HG03439 (cell line): Measurements from ENCODE around the gene NACC2.

Experiments
- ATAC-seq: cut with Tn5 transposase; IDR thresholded peaks from one replicate; pipeline ENCODE4 v1.9.1; 2021; ENCODE audit warnings: mild to moderate bottlenecking, moderate library complexity; ENCODE audit not compliant: unreplicated experiment

NACC2 gene, protein sequence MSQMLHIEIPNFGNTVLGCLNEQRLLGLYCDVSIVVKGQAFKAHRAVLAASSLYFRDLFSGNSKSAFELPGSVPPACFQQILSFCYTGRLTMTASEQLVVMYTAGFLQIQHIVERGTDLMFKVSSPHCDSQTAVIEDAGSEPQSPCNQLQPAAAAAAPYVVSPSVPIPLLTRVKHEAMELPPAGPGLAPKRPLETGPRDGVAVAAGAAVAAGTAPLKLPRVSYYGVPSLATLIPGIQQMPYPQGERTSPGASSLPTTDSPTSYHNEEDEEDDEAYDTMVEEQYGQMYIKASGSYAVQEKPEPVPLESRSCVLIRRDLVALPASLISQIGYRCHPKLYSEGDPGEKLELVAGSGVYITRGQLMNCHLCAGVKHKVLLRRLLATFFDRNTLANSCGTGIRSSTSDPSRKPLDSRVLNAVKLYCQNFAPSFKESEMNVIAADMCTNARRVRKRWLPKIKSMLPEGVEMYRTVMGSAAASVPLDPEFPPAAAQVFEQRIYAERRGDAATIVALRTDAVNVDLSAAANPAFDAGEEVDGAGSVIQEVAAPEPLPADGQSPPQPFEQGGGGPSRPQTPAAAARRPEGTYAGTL

DNA sequence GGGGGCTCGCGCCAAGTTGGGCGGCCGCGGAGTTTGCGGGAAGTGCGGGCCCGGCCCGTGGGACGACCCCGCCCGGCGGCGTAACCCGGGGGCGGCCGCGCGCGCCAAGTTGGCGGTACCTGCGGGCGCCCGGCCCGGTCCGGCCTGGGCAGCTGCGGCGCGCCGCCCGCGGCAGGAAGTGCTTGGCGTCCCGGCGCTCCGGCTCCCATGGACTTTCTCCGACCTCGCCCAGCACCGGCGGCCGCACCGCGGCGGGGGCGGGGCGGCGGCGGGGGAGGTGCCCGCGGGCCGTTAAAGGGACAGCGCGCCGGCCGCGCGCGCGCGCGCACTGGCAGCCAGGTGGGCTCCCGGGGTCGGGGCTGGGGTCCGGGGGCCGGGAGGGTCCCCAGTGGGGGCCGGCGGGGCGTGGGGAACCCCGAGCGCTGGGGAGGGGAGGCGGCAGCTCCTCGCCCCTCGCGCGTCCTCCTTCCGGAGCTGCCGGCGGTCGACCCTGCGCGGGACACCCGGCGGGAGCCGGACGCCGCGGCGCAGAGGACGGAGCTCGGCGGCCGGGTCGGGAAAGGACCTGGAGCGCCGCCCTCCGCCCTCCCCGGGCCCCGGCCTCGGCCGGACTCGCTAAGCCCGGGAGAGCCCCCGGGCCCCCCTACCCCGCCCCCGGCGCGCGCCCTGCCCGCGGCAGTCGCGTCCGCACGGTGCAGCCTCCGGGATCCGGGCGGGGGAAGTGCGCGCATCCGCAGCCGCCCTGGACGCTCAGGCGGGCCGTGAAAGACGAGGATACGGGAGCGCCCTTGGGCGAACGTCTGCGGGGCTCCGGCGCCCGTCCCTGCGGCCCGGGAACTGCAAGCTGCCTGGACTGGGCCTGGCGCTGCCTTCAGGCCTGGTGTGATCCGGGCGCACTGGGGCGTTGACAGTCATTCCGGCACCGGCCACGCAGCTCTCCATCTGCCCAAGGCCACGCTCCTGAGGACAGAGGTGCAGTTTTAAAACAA is at the start of gene NACC2:
Gene NACC2, minus strand, starts transcription at position 220 of the 989 bp plus-strand sequence. CDS start 44,768 bp downstream, outside the sequence.
- no peak for ATAC-seq

GRCh38 chr9:136144450-136144849 is 49.4 kb upstream of the NACC2 start:
- no peak for ATAC-seq

DNA sequence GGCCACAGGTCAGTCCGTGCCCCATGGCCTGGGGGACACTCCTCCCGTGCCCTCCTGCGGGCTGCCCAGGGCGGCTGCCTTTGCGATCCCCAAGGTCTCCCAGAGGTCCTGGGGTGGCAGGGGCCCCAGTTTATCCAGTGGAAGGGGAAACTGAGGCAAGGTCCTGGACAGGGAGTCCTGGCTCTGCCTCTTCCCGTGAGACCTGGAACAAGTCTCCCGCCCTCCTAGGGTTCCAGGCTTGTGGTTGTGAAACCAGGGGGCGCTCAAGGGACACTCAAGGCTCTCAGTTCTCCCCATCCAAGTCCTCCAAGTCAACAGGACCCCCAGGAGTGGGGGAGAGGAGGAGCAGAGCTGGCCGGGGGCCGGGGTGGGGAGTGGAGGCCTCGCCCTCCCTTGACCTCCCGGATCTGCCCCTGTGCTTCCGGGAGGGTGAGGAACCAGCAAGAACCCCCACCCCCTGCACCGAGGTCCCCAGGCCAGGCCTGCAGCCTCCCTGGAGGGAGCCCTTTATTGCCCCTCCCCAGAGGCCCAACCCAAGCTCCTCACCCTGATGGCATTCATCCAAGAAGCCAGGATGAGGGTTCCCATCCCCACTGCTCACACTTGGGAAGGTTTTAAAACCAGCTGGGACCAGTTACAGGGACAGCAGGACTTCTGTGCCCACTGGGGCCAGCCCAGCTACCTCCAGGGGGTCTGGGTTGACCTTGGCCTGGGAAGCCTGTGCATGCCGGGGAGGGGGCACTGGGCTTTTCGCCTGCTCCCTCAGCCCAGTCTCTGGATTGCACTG is 48.3 kb upstream of the NACC2 start:
- ATAC-seq = no peak

GRCh38 chr9:136142859-136143214 is 47.7 kb upstream of the NACC2 start:
- ATAC-seq = no peak

GRCh38 chr9:136142414-136142796 is 47.3 kb upstream of the NACC2 start:
- no peak for ATAC-seq

GRCh38 chr9:136141682-136142413 is 46.8 kb upstream of the NACC2 start:
- ATAC-seq = no peak

- ATAC-seq = no peak
Observed at GRCh38 chr9:136140966-136141365, 45.9 kb upstream of the NACC2 start.

- ATAC-seq = no peak
Observed at GRCh38 chr9:136140046-136140445, 45.0 kb upstream of the NACC2 start.

- no peak for ATAC-seq
Observed at GRCh38 chr9:136138566-136138965, 43.5 kb upstream of the NACC2 start.

DNA sequence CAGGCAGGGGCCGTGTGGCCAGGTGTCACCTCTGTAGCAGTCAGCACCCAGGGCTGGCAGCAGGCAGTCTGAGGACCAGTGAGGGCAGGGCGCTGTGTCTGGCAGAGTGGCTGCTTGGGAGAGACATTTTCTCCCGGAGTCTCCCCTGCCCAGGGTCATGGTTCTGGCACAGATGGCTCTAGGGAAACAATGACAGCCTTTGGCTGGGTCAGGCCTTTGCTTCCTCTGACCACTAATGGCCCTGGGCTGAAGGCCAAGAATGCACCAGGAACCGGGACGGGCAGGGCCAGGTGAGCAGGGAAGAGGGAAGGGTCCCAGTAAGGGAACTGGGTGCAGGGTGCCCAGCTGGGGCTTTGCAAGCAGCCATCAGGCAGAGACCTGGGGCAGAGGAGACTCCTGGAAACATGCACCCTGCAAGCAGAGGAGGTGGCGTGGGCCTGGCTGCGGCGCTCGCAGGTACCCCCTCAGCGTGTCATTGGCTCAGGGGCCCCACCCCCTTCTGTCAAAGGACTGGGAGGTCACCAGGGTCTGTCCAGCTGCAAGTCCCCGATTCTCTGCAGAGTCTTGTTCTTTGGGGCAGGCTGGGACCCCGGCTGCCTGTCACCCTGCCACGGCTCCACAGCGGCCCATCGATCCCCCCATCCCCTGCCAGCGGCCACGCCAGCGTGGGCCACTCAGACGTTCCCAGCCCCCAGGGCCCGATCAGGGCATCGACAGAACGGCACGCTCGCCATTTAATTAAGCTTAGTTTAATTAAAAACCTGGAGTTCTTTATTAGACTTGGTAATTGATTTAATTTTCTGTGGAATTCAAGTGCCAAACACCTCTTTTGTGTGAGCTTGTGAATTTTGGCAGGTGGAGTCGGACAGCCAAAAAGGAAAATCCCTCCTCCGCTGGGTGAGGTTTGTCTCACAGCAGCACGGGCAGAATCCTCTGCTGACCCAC is 42.5 kb upstream of the NACC2 start:
- ATAC-seq = no peak

DNA sequence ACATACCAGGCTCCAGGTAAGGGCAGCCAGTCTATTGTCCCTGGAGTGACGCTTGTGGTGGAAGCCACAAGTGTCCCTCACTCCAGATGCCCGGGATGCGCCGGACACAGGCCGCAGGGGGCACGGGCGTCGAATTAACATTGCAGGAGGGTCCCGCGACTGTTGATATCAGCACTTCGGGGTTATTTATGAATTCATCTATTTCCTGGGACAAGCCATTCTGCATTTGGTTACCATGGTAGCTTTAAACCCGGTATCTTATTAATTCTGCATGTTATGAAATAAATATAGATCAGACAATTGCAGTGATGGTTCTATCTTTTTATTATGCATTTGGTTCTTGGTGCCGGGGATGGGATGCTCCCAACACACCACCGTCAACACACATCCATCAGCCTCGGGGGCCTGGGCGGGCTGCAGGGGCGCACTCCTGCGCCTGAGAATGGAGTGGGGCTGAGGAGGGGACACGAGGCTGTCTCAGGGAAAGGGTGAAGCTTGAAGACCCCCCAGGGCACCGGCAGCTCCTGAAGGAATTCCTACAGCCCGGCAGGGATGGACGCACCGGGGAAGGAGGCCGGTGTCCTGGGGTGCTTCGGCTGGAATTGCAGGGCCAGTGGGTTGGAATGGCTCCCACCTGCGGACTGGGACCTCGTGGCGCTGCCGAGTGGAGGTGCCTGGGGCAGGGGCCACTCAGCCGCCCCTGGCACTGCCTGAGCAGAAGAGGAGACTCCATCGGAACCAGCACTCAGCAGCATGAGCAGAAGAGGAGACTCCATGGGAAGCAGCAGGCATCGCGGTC is 41.2 kb upstream of the NACC2 start:
- ATAC-seq = no peak

GRCh38 chr9:136135326-136136126 is 40.4 kb upstream of the NACC2 start:
- no peak for ATAC-seq

DNA sequence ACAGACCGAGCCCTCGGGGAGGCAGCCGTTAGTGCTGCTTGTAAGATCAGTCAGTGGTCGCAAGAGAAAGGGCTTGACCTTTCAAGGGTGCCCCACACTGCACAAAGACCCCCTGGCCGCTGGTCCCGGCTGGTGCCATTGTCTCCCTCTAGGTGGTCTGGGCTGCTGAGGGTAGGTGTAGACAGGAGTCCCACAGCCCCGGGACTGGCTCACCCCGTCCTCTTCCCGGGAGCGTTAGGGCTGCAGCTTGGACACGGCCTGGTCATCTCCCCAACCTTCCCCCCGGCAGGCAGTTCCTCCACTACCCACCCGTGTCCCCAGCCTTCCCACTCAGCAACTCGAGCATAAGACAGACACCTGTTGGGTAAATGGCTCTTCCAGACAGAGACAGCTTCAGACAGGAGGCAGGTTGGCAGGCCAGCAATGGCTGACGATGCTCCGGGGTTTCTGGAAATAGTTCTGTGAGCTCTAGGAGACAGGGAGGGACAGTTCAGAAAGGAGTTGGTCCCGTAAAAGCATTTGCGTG is 38.9 kb upstream of the NACC2 start:
- no peak for ATAC-seq

DNA sequence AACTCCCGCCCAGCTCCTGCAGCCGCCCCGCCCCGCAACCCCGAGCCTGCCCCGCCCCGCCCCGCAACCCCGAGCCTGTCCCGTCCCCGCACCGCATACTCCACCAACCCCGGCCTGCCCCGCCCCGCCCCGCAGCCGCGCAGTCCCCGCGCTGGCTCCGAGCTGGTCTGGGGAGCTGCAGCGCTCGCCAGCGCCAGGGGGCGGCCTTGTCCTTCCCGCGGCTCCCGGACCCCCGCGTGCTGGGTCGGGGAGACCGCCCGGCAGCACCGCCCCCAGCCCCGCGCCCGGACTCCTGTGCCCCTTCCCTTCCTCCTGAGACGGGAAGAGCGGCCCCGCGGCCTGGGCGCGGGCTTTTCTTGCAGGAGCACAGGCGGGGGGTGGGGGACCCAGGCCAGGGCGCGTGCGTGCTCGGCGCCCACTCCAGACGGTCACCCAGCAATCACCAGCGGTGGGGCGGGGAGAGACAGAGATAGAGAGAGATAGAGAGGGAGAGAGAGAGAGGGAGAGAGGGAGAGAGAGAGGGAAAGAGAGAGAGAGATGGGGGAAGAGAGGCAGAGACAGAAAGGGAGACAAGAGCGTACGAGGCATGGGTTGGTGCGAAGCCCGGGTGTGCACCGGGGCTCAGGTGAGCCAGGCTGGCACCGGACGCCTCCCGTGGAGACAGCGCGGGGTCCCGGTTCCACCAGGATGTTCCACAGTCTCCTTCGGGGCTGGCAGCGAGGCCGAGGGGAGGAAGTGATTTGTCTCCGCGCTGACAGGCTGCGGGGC is 38.3 kb upstream of the NACC2 start:
- no peak for ATAC-seq

DNA sequence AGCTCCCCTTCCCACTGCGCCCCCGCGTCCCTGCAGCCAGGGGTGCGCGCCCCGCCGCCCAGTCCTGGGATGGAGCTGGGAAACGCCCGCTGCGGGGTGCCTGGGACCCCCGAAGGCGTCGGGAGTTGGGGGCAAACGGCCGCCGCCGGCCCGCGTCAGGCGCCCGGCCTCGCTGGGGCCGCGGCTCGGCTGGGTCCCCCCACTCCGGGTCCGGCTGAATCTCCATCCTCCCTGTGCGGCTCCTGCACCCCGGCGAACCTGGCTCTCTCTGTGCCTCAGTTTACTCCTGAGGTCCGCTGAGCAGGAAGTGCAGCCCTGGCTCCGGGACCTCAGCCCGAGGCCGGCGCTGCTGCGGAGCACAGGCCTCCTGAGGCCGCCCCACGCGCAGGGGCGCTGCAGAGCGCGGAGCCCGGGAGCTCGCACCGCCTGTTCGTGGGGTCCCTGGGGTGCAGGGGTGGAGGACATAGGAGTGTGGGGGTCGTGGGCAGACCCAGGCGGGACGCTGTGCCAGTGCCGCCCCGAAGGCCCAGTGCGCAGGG is 37.5 kb upstream of the NACC2 start:
- no peak for ATAC-seq
